Activated CD8-positive, alpha-beta memory T cell treated with anti-CD3 and anti-CD28 coated beads, Interleukin-2, amount 50 U/mL, for 24 hours (primary cell): ENCODE results near the gene CCDC93.

Experiments used
- DNase-seq: peaks from one replicate; pipeline ENCODE4 v3.0.0-alpha.2; 2020; ENCODE audit errors: extremely low read depth

Gene CCDC93

GRCh38 chr2:117987121-117987520 lies 26.7 kb downstream of the CCDC93 start:
- no peak for DNase-seq

- DNase-seq, result no peak
Observed at GRCh38 chr2:117985092-117985491, 28.8 kb downstream of the CCDC93 start.

GRCh38 chr2:117984208-117984607 lies 29.7 kb downstream of the CCDC93 start:
- DNase-seq, result no peak

- DNase-seq, result no peak
Observed at GRCh38 chr2:117983040-117983439, 30.8 kb downstream of the CCDC93 start.

- no peak for DNase-seq
Observed at GRCh38 chr2:117982376-117983033, 31.4 kb downstream of the CCDC93 start.

GRCh38 chr2:117981810-117982209 lies 32.1 kb downstream of the CCDC93 start:
- no peak for DNase-seq

GRCh38 chr2:117980783-117981676 lies 32.8 kb downstream of the CCDC93 start:
- DNase-seq, result no peak

GRCh38 chr2:117979911-117980701 lies 33.8 kb downstream of the CCDC93 start:
- DNase-seq, result no peak

- no peak for DNase-seq
Observed at GRCh38 chr2:117977696-117978095, 36.2 kb downstream of the CCDC93 start.

- no peak for DNase-seq
Observed at GRCh38 chr2:117976581-117976980, 37.3 kb downstream of the CCDC93 start.

- no peak for DNase-seq
Observed at GRCh38 chr2:117973498-117974082, 40.3 kb downstream of the CCDC93 start.

GRCh38 chr2:117972476-117973123 lies 41.3 kb downstream of the CCDC93 start:
- DNase-seq, result no peak

GRCh38 chr2:117968722-117969121 lies 45.1 kb downstream of the CCDC93 start:
- DNase-seq, result no peak

- no peak for DNase-seq
Observed at GRCh38 chr2:117967977-117968718, 45.7 kb downstream of the CCDC93 start.

GRCh38 chr2:117963446-117963845 lies 50.4 kb downstream of the CCDC93 start:
- DNase-seq, result no peak

GRCh38 chr2:117961201-117961600 lies 52.7 kb downstream of the CCDC93 start:
- DNase-seq, result no peak

GRCh38 chr2:117960231-117960630 lies 53.6 kb downstream of the CCDC93 start:
- DNase-seq, result no peak

GRCh38 chr2:117958186-117958585 lies 55.7 kb downstream of the CCDC93 start:
- no peak for DNase-seq

- no peak for DNase-seq
Observed at GRCh38 chr2:117957616-117958015, 56.3 kb downstream of the CCDC93 start.

- DNase-seq, result no peak
Observed at GRCh38 chr2:117956036-117956796, 57.7 kb downstream of the CCDC93 start.
